CD4-positive, alpha-beta memory T cell (primary cell): Measurements from ENCODE around the gene EEIG2. TPM values are rescaled to one million over a fixed set of nuclear protein-coding genes. Genes with fewer than 3 reads are reported as not detected.
"Not testable (repeated sequence)": the region's sequence is repeated elsewhere in the genome, so short reads cannot be mapped to it uniquely, and the experiment has no call there.

Experiments used
- CTCF ChIA-PET: fragments of 350-600 bp; sonication (Branson Sonifier 250); formaldehyde crosslinking; loops from one replicate; lab custom pipeline; 2021; ENCODE audit warnings: inconsistent platforms; ENCODE audit not compliant: partially characterized antibody; lab: Charles Lee
- POLR2A ChIA-PET: fragments of 350-600 bp; sonication (Branson Sonifier 250); formaldehyde crosslinking; loops from one replicate; lab custom pipeline; 2021; ENCODE audit not compliant: partially characterized antibody; lab: Charles Lee
- DNase-seq, 5 donors: peaks; one replicate each; pipeline versions ENCODE4 v3.0.0 to v3.0.0-alpha.2; 2020 to 2022; ENCODE audit warnings: mixed read lengths in 1 of 5
- H3K27ac ChIP-seq: one replicate; pipeline ENCODE4 v1.7.0; 2013; ENCODE audit warnings: low read depth, low read length
- H3K27me3 ChIP-seq: 2 replicates; pipeline ENCODE4 v1.7.0; 2013; ENCODE audit warnings: mild to moderate bottlenecking, low read length, moderate library complexity; ENCODE audit not compliant: insufficient read depth
- H3K36me3 ChIP-seq: 2 replicates; pipeline ENCODE4 v1.7.0; 2013; ENCODE audit warnings: mild to moderate bottlenecking, low read length, moderate library complexity; ENCODE audit not compliant: insufficient read depth
- H3K4me1 ChIP-seq: 2 replicates; pipeline ENCODE4 v1.7.0; 2013; ENCODE audit warnings: mild to moderate bottlenecking, low read length, moderate library complexity; ENCODE audit not compliant: insufficient read depth
- H3K4me3 ChIP-seq, 2 donors: one replicate each; pipeline ENCODE4 v1.7.0; 2013; ENCODE audit warnings: low read length in 2 of 2, mild to moderate bottlenecking in 1 of 2
- H3K9me3 ChIP-seq, 2 donors: one replicate each; pipeline ENCODE4 v1.7.0; 2013; ENCODE audit warnings: low read length in 2 of 2, control low read depth in 1 of 2; ENCODE audit not compliant: control insufficient read depth in 1 of 2
- H3K27ac Mint-ChIP-seq, 7 donors: one replicate each; pipeline ENCODE4 v1.8.0; 2020 to 2021; ENCODE audit warnings: mixed read lengths in 7 of 7, mild to moderate bottlenecking in 6 of 7, inconsistent platforms in 3 of 7, moderate library complexity in 3 of 7
- H3K27me3 Mint-ChIP-seq, 2 donors: one replicate each; pipeline ENCODE4 v1.8.0; 2020 to 2021; ENCODE audit warnings: mixed read lengths in 2 of 2
- H3K36me3 Mint-ChIP-seq, 2 donors: one replicate each; pipeline ENCODE4 v1.8.0; 2020 to 2021; ENCODE audit warnings: mixed read lengths in 2 of 2, inconsistent platforms in 1 of 2, mild to moderate bottlenecking in 1 of 2
- H3K4me1 Mint-ChIP-seq, 4 donors: one replicate each; pipeline ENCODE4 v1.8.0; 2020 to 2021; ENCODE audit warnings: mixed read lengths in 4 of 4, mild to moderate bottlenecking in 1 of 4
- H3K4me3 Mint-ChIP-seq, 8 donors: one replicate each; pipeline ENCODE4 v1.8.0; 2020 to 2021; ENCODE audit warnings: mixed read lengths in 8 of 8, mild to moderate bottlenecking in 7 of 8, moderate library complexity in 6 of 8, inconsistent platforms in 3 of 8
- H3K9me3 Mint-ChIP-seq, 8 donors: one replicate each; pipeline ENCODE4 v1.8.0; 2020 to 2021; ENCODE audit warnings: mixed read lengths in 8 of 8, mild to moderate bottlenecking in 5 of 8, inconsistent platforms in 3 of 8, moderate library complexity in 1 of 8
- intact Hi-C: fragments of 100-400 bp; cut with micrococcal nuclease; formaldehyde crosslinking; loops from one replicate; pipeline ENCODE4 v1.15.1; 2023
- polyA plus RNA-seq, 2 donors: library from polyadenylated mRNA; unstranded; fragments of 300-500 nt; fragmentation: Illumina TruSeq; gene quantifications; one replicate each; pipeline ENCODE4 v1.2.3, GENCODE V29; 2021
- total RNA-seq, 2 experiments: library from RNA; stranded (reverse); gene quantifications; one replicate each; pipeline ENCODE4 v1.2.3, GENCODE V29; 2021

The EEIG2 gene
- total and polyA plus RNA-seq, 4 experiments from 2014 or later: 0.33 to 10.7 (median 5.3) TPM

DNA sequence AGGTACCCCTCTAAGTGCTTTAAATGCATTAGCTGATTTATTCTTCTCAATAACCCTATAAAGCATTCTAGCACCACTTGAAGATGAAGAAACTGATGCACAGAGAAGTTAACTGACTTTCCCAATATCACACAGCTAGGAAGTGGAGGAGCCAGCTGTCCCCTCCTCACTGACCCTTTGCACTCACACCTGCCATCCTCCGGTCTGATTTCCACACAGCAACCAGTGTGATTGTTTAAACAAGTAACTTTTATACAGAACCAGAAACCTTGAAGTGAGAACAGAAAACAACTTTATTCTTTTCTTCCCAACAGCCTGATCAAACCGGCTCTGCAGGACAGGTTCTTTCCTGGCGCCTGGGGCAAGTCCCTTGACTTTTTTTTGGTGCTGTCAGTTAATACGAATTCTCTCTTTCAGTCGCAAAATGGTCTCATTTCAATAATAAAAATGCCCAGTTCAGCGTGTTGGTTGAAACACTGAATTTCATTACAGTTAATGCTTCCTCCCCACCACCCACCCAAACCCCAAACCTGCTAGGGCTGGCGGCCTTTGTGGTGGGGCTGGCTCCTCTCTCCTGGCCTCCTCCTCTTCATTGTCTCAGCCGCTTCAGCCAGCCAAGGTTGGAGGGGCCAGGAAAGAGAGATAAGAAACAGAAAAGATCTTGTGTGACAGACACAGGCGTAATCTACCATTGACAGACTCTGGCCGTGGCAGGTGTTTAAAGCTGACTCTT lies 26.4 kb upstream of the EEIG2 start:
- Mint-ChIP-seq H3K9me3 (peaks cover 0 to 2% (median 0%) of the 10 kb centered on the region in 8 donors), H3K27me3 (peaks cover 3 to 7% of the 10 kb centered on the region in 2 donors), H3K36me3 (no peaks in the 10 kb centered on the region)

GRCh38 chr1:108534759-108535158 lies 25.1 kb upstream of the EEIG2 start:
- no peaks in the 10 kb centered on the region for H3K27me3 ChIP-seq
- no peaks in the 10 kb centered on the region for H3K9me3 ChIP-seq
- Mint-ChIP-seq H3K27ac (no peak overlapping the region), H3K4me1 (peaks cover 0 to 5% (median 0%) of the 10 kb centered on the region in 4 donors), H3K4me3 (no peak overlapping the region), H3K9me3 (peaks cover 0 to 2% (median 0%) of the 10 kb centered on the region in 8 donors), H3K36me3 (no peaks in the 10 kb centered on the region), H3K27me3 (peaks cover 8 to 11% of the 10 kb centered on the region in 2 donors)
- no peak for DNase-seq
- H3K36me3 ChIP-seq: no peaks in the 10 kb centered on the region
- intact Hi-C loops: no loop called here
- ChIA-PET CTCF (interaction anchor here (1.0 to 1.7 kb wide), 4 partner anchors 18 to 108 kb away, joined by 3 to 5 read pairs (median 4); partner anchors contain the start of gene EEIG2), POLR2A (no interaction called here)
- H3K4me3 ChIP-seq: no peak overlapping the region
- no peak overlapping the region for H3K27ac ChIP-seq
- no peaks in the 10 kb centered on the region for H3K4me1 ChIP-seq

More for the DNA sequence above, 26.4 kb upstream of the EEIG2 start:
- Histone ChIP-seq H3K9me3 (no peaks in the 10 kb centered on the region), H3K27ac (no peak overlapping the region), H3K36me3 (no peaks in the 10 kb centered on the region), H3K4me1 (no peaks in the 10 kb centered on the region), H3K4me3 (no peak overlapping the region), H3K27me3 (no peaks in the 10 kb centered on the region)
- H3K27ac Mint-ChIP-seq: no peak overlapping the region
- peaks cover 0 to 3% (median 0%) of the 10 kb centered on the region in 4 donors for H3K4me1 Mint-ChIP-seq
- no peak overlapping the region for H3K4me3 Mint-ChIP-seq
- POLR2A ChIA-PET: no interaction called here
- DNase-seq: no peak
- CTCF ChIA-PET: interaction anchor here (1.0 to 1.7 kb wide), 3 partner anchors 19 to 110 kb away, joined by 3 to 5 read pairs (median 3); no protein-coding TSS in a partner anchor
- intact Hi-C loops: no loop called here

DNA sequence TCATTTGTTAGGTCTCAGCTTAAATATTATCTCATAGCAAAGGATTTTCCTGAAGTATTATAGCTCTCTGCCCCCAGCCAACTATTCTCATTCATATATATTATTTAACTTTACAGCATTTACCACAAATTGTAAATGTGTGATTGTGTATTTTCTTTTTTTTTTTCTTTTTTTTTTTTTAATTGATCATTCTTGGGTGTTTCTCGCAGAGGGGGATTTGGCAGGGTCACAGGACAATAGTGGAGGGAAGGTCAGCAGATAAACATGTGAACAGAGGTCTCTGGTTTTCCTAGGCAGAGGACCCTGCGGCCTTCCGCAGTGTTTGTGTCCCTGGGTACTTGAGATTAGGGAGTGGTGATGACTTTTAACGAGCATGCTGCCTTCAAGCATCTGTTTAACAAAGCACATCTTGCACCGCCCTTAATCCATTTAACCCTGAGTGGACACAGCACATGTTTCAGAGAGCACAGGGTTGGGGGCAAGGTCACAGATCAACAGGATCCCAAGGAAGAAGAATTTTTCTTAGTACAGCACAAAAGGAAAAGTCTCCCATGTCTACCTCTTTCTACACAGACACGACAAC lies 24.5 kb upstream of the EEIG2 start:
- H3K4me1 Mint-ChIP-seq, H3K36me3 ChIP-seq, H3K27ac ChIP-seq, H3K36me3 Mint-ChIP-seq, POLR2A ChIA-PET, H3K4me1 ChIP-seq, DNase-seq, H3K9me3 ChIP-seq, H3K4me3 ChIP-seq, H3K4me3 Mint-ChIP-seq, H3K9me3 Mint-ChIP-seq, H3K27me3 ChIP-seq, intact Hi-C loops, H3K27ac Mint-ChIP-seq: not testable (repeated sequence)
- CTCF ChIA-PET: interaction anchor here (1.0 kb wide), 1 partner anchor 24 kb away, joined by 4 read pairs; the partner anchor contains the start of gene EEIG2
- peaks cover 7 to 13% of the 10 kb centered on the region in 2 donors for H3K27me3 Mint-ChIP-seq

GRCh38 chr1:108536021-108536420 lies 23.9 kb upstream of the EEIG2 start:
- H3K4me1 Mint-ChIP-seq, H3K27me3 ChIP-seq, intact Hi-C loops, H3K9me3 Mint-ChIP-seq, H3K4me3 Mint-ChIP-seq, H3K27ac Mint-ChIP-seq, H3K36me3 ChIP-seq, POLR2A ChIA-PET, H3K4me3 ChIP-seq, CTCF ChIA-PET, H3K4me1 ChIP-seq, H3K27ac ChIP-seq, H3K36me3 Mint-ChIP-seq, DNase-seq, H3K9me3 ChIP-seq: not testable (repeated sequence)
- H3K27me3 Mint-ChIP-seq: peaks cover 7 to 16% of the 10 kb centered on the region in 2 donors

- H3K9me3 ChIP-seq, intact Hi-C loops, H3K9me3 Mint-ChIP-seq, H3K27ac ChIP-seq, DNase-seq, H3K36me3 Mint-ChIP-seq, POLR2A ChIA-PET, CTCF ChIA-PET, H3K4me1 Mint-ChIP-seq, H3K4me3 ChIP-seq, H3K27ac Mint-ChIP-seq, H3K27me3 ChIP-seq, H3K36me3 ChIP-seq, H3K4me3 Mint-ChIP-seq, H3K4me1 ChIP-seq: not testable (repeated sequence)
- peaks cover 7 to 16% of the 10 kb centered on the region in 2 donors for H3K27me3 Mint-ChIP-seq
These were observed 23.1 kb upstream of the EEIG2 start for GRCh38 chr1:108536791-108537190.

DNA sequence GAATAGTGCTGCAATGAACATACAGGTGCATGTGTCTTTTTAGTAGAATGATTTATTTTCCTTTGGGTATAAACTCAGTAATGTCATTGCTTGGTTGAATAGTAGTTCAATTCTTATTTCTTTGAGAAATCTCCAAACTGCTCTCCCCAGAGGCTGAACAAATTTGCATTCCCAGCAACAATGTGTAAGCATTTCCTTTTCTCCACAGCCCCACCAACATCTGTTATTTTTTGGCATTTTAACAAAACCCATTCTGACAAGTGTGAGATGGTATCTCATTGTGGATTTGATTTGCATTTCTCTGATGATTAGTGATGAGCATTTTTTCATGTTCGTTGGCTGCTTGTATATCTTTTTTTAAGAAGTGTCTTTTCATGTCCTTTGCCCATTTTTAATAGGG lies 21.9 kb upstream of the EEIG2 start:
- POLR2A ChIA-PET: no interaction called here
- H3K36me3 ChIP-seq: no peaks in the 10 kb centered on the region
- no peak overlapping the region for H3K27ac ChIP-seq
- H3K4me3 Mint-ChIP-seq: no peak overlapping the region
- H3K27me3 Mint-ChIP-seq: peaks cover 8 to 25% of the 10 kb centered on the region in 2 donors
- no peak for DNase-seq
- no peaks in the 10 kb centered on the region for H3K9me3 ChIP-seq
- peaks cover 0 to 4% of the 10 kb centered on the region in 2 donors for H3K36me3 Mint-ChIP-seq
- CTCF ChIA-PET: no interaction called here
- H3K27me3 ChIP-seq: no peaks in the 10 kb centered on the region
- intact Hi-C loops: no loop called here
- no peaks in the 10 kb centered on the region for H3K4me1 ChIP-seq
- peaks cover 0 to 2% (median 0%) of the 10 kb centered on the region in 8 donors for H3K9me3 Mint-ChIP-seq
- H3K4me1 Mint-ChIP-seq: peaks cover 0 to 5% (median 0%) of the 10 kb centered on the region in 4 donors
- H3K4me3 ChIP-seq: no peak overlapping the region
- no peak overlapping the region for H3K27ac Mint-ChIP-seq

GRCh38 chr1:108540977-108541376 lies 18.9 kb upstream of the EEIG2 start:
- ChIA-PET CTCF (no interaction called here), POLR2A (no interaction called here)
- Mint-ChIP-seq H3K4me3 (no peak overlapping the region), H3K4me1 (peaks cover 0 to 3% (median 0%) of the 10 kb centered on the region in 4 donors), H3K9me3 (peaks cover 0 to 4% (median 0%) of the 10 kb centered on the region in 8 donors), H3K27me3 (peaks cover 12 to 32% of the 10 kb centered on the region in 2 donors), H3K27ac (no peak overlapping the region), H3K36me3 (peaks cover 1 to 4% of the 10 kb centered on the region in 2 donors)
- Histone ChIP-seq H3K27me3 (no peaks in the 10 kb centered on the region), H3K36me3 (no peaks in the 10 kb centered on the region), H3K9me3 (no peaks in the 10 kb centered on the region), H3K4me1 (no peaks in the 10 kb centered on the region), H3K27ac (no peak overlapping the region), H3K4me3 (no peak overlapping the region)
- intact Hi-C loops: no loop called here
- no peak for DNase-seq
